Measurements from ENCODE around the gene TMTC4.

Gene TMTC4

DNA sequence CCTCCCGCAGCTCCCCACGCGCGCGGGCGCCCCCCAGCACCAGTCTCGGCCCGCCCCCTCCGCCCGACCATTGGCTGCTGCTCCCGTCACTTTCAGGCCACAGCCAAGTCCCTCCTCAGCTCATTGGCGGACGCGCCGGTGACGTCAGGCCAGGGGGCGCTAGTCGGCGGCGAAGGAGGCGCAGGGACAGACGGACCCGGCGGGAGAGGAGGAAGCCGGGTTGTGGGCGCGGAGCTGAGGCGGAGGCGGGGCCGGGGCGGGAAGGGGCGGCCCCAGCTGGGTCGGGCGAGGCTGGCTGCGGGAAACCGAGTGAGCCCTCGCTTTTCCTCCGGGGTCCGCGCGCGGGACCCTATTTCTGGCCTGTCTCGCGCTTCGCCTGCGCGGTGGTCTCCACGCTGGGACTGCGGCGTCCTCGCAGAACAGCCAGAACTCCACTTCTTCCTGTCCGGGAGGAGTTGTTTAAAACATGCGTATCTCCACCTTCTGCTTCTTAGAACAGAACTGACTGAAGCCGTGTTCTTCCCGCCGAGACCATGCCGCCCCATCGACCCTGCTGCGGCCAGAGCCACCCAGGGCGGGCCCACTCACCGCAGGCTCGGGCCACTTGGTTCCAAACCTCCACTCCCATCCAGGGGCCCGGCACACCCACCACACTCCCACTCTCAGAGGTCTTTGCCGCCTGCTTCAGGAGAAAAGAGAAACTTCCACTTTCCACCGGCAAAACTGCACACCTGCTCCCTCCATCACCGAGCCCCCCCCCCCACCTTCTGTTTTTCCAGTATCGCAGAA, 471 bp upstream of the TMTC4 start:
- H3K4me3 Mint-ChIP-seq = peak overlapping the region; percentile 91
- peak; percentile 97 for ATAC-seq
- peak overlapping the region; percentile 79 for H3K27ac Mint-ChIP-seq
- H3K27me3 Mint-ChIP-seq = no peaks in the 10 kb centered on the region
- H3K4me1 Mint-ChIP-seq = peaks cover 27% of the 10 kb centered on the region
- H3K9me3 Mint-ChIP-seq = no peaks in the 10 kb centered on the region
- no peaks in the 10 kb centered on the region for H3K36me3 Mint-ChIP-seq

DNA sequence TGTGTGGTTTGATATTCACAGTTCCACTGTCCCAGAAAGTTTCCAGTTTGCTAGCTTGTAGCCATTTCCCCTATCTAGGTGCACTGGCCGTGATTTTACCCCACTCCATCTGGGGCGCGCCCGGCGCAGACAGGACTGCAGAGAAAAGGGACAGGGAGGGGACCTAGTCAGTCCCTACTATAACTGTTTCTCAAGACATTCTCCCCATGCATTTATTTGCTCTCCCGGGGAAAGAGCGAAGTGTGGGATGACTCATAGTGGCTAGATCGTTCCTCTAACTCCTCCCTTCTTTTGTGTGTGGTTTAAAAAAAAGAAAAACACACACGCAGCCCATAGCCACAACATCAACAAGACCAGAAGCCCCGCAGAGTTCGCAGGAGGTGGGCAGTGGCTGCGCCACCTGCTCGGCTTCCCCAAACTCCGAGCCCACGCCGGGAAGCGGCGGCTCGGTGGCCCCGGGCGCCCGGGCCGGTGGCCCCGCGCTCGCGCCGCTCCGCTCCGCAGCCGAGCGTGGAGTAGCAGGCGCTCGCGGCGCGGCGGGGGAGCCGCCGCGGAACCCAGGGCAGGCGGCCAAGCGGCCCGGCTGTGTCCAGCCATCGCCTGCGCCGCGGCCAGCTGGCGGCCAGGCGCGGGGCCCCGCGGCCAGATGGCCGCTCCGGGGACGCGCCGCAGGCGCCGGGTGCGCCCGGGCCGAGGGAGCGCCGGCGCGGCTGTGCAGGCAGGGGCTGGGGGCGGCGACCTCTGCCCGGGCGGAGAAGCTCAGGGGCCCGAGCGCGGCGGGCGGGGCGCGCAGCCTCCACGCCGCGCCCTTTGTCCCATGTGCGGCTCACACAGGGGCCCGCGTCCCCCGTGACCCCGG, 653 bp downstream of the TMTC4 start:
- peak; percentile 52 for ATAC-seq
- no peaks in the 10 kb centered on the region for H3K9me3 Mint-ChIP-seq
- H3K27me3 Mint-ChIP-seq = no peaks in the 10 kb centered on the region
- H3K27ac Mint-ChIP-seq = peak overlapping the region; percentile 71
- peaks cover 27% of the 10 kb centered on the region for H3K4me1 Mint-ChIP-seq
- peak overlapping the region; percentile 85 for H3K4me3 Mint-ChIP-seq
- H3K36me3 Mint-ChIP-seq = peaks cover 9% of the 10 kb centered on the region

DNA sequence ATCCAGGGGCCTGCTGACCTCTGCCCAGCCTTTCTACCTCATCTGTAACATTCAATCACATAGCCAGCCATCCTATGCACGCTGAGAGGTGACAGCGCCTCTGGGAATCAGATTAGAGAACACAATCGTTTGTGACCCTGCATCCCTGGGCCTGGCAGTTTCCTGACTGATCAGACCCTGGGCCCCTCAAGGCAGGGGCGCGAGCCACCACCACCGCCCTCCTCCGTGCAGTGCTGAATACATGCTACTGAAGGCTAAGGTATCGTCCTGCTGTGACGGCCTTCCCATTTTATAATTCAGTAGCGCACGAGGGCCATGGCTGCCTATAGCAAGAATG, 1.3 kb downstream of the TMTC4 start:
- Mint-ChIP-seq H3K27me3 (no peaks in the 10 kb centered on the region), H3K27ac (peak overlapping the region; percentile 71), H3K4me3 (peak overlapping the region; percentile 85), H3K4me1 (peaks cover 27% of the 10 kb centered on the region), H3K36me3 (peaks cover 15% of the 10 kb centered on the region), H3K9me3 (no peaks in the 10 kb centered on the region)
- ATAC-seq = no peak

DNA sequence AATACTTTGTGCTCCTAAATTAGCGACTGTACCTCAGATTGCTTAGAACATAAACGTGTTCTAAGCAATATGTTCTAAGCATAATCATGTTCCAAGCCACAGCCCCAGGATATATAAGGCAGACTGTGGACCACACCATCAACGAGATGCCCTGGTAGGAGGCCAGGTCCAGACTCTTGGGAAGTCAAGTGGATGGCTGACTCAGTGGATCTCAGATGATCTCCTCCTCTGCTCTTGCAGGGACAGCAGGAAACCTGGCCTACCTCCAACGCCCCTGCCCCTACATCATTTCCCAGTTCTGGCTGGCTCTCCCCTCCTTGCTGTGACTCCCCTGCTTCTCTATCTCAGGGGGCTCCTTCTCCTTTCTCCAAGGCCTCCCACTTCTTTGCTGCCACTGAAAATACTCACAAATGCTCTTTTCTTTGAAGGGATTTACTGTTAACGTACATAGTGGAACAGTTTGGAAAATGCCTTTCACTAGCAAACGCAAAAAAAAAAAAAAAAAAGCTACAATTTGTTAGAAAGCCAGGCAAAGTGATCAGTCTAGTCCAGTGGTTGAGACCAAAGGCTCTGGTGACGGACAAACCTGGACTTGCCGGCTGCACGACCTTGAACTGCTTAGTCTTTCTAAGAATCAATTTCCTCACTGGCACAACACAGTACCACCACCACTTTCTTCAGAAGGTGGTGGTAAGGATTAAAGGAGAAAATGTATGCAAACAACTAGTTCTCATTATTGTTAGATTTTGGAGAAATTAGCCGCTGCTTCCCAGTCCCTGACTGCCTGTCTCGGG, 3.0 kb downstream of the TMTC4 start:
- H3K36me3 Mint-ChIP-seq = peaks cover 32% of the 10 kb centered on the region
- H3K27me3 Mint-ChIP-seq = no peaks in the 10 kb centered on the region
- H3K4me1 Mint-ChIP-seq = peaks cover 27% of the 10 kb centered on the region
- ATAC-seq = no peak
- no peaks in the 10 kb centered on the region for H3K9me3 Mint-ChIP-seq
- no peak overlapping the region for H3K27ac Mint-ChIP-seq
- H3K4me3 Mint-ChIP-seq = no peak overlapping the region

DNA sequence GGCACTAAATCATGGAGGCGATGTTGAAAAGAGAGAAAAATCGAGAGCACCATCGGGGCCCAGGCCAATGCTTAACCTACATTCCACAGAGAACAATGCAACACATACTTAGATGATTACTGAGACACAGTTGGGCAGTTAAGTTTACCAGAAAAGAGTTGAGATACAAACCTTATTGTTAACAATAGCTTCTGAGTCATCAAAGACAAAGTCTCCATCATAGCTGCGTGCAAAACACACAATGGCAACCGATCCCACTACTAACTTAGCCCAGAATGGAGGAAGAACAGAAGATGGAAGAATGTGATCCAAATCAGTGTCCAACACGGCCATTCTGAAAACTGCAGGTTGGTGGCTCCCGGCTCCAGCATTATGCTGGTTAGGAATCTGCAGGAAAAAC, 6.2 kb downstream of the TMTC4 start:
- no peak for ATAC-seq
- no peaks in the 10 kb centered on the region for H3K9me3 Mint-ChIP-seq
- H3K36me3 Mint-ChIP-seq = peaks cover 53% of the 10 kb centered on the region
- H3K4me3 Mint-ChIP-seq = no peak overlapping the region
- H3K27ac Mint-ChIP-seq = no peak overlapping the region
- H3K27me3 Mint-ChIP-seq = no peaks in the 10 kb centered on the region
- H3K4me1 Mint-ChIP-seq = peaks cover 11% of the 10 kb centered on the region

DNA sequence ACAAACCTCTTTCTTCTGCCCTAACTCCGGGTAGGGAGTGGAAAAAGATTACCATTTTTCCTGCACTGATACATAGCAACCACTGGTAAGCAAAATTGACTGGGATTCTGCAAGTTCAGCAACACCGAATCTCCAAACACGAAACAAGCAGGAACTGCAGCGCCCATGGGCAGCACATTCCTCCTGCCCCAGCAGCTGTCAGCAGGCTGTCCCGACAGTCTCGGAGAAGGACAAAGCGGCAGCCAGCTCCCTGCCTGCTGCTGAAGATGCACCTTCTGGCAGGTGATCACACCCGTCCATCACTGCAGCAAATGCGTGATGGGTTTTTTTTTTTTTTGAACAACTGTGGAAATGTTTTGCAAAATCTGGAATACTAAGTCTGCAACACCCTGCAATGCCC, 6.7 kb downstream of the TMTC4 start:
- Mint-ChIP-seq H3K27ac (no peak overlapping the region), H3K4me3 (no peak overlapping the region), H3K36me3 (peaks cover 58% of the 10 kb centered on the region), H3K4me1 (peaks cover 6% of the 10 kb centered on the region), H3K9me3 (no peaks in the 10 kb centered on the region), H3K27me3 (no peaks in the 10 kb centered on the region)
- ATAC-seq = no peak

DNA sequence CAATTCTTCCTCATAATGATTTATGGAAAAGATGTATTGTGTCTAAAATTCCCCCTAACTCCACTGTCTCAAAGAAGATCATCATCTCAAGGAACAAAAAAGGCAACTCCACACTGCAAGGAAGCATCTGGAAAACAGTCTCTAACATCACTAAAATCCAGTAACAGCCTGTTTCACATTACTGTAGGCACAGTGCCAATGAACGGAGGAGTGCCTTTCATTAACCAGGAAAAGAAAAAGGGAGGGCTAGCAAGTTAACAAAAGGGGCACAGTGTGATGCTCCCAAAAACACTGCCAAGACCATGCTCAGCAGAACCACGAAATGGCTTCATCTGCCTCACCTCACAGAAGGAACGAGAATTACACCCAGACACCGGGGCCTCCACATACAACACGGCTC, 8.5 kb downstream of the TMTC4 start:
- H3K36me3 Mint-ChIP-seq = peaks cover 66% of the 10 kb centered on the region
- H3K4me3 Mint-ChIP-seq = no peak overlapping the region
- H3K4me1 Mint-ChIP-seq = no peaks in the 10 kb centered on the region
- no peaks in the 10 kb centered on the region for H3K27me3 Mint-ChIP-seq
- no peak for ATAC-seq
- H3K27ac Mint-ChIP-seq = no peak overlapping the region
- H3K9me3 Mint-ChIP-seq = no peaks in the 10 kb centered on the region

DNA sequence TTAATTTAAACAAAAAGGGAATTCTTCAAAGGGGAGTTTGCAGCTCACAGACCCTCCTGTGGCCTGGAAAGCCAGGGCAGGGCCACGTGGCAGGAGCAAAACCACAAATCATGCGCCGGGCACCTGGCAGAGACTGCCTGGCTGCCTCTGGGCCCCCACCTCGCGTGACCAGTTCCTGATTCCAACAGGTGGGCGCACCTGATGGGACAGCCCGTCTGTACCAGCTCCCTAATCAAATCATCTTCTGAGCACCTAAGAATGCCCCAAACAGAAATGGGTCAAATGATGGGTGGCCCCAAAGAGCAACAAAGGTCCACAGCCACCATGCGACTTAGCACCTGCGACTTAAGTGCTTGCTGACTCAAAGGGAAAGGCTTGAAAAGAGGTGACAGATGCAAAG, 9.2 kb downstream of the TMTC4 start:
- no peak overlapping the region for H3K27ac Mint-ChIP-seq

DNA sequence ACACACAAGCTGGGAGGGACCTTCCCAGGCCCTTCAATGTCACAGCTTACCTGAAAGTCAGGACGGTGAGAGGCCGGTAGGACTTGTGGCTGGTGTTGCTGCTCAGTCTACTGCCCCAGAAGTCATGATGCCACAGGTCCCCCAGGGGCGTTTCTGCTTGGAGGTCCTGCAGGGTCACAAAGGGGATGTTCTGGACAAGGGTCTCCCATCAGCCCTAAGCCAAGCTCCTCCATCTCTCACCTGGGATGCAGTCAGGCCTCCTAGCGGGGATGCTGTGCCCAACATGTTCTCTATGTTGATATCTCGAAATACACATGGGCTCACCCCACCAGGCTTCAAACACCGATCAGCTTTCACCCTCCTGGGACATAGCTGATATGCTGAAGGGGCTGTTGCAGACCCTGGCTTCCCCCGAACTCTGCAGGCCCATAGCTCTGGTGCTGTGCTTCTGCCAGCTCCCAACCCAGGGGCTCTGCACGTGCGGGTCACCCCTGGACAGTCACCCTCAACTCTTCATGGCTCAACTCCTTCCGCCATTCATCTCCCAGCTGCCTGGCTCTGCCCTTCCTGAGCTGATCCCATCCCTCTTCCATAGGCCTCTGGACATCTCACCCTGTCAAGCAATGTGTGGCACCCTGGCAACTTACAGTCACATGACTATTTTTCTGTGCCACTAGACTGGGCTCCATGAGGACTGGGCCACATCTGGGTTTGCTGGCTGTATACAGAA, 10.3 kb downstream of the TMTC4 start:
- H3K36me3 Mint-ChIP-seq = peaks cover 66% of the 10 kb centered on the region
- H3K4me1 Mint-ChIP-seq = peaks cover 3% of the 10 kb centered on the region
- no peaks in the 10 kb centered on the region for H3K27me3 Mint-ChIP-seq
- H3K27ac Mint-ChIP-seq = no peak overlapping the region
- ATAC-seq = no peak
- no peak overlapping the region for H3K4me3 Mint-ChIP-seq
- no peaks in the 10 kb centered on the region for H3K9me3 Mint-ChIP-seq

More for the DNA sequence above, 9.2 kb downstream of the TMTC4 start:
- H3K4me3 Mint-ChIP-seq = no peak overlapping the region
- H3K4me1 Mint-ChIP-seq = no peaks in the 10 kb centered on the region
- H3K9me3 Mint-ChIP-seq = no peaks in the 10 kb centered on the region
- no peak for ATAC-seq
- H3K27me3 Mint-ChIP-seq = no peaks in the 10 kb centered on the region
- peaks cover 71% of the 10 kb centered on the region for H3K36me3 Mint-ChIP-seq

DNA sequence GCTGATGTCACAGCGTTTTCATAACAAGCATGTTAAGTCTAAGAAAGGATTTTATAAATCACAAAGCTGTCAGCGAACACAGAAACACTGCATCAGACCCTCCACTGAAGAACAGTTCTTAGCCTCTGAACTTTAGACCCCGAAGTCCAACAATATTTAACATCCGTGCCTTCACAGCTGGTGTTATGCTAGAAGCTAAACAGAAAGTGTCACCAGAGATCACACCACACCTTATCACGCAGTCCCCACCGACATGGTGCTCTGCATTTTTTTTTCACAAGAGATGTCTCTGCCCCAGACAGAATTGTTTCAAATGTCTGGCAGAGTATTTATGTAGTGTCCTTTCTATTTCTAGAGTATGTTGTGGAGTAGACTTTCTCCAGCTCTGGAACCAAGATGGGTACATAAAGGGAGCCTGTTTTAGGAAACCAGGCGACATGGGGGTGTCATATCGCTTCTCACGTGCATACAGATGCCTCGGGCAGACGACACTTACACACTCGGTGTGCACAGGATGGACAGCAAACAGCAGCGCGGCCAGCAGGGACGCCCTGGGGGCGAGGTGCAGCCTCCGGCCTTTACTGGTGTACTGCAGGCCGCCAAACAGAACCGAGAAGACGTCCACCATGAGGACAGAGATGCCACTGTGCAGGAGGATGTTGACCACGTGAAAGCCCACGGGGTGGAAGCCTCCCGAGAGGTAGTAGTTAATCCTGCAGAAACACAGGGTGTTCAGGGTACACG, 12.0 kb downstream of the TMTC4 start:
- Mint-ChIP-seq H3K27ac (no peak overlapping the region), H3K27me3 (no peaks in the 10 kb centered on the region), H3K36me3 (peaks cover 55% of the 10 kb centered on the region), H3K9me3 (no peaks in the 10 kb centered on the region), H3K4me1 (peaks cover 18% of the 10 kb centered on the region), H3K4me3 (no peak overlapping the region)
- no peak for ATAC-seq

DNA sequence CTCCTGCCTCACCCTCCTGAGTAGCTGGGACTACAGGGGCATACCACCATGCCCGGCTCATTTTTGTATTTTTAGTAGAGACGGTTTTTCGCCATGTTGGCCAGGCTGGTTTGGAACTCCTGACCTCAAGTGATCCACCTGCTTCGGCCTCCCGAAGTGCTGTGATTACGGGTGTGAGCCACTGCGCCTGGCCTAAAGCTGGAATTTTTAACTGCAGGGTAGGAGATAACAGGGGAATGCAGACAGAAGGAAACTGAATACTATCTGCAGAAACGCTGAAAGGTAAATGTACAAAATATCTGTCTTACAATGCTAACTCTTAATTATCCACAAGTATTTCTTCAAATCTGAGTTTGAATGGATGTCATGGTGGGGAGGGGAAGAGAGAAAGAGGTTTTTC, 13.8 kb downstream of the TMTC4 start:
- no peak overlapping the region for H3K4me3 Mint-ChIP-seq
- H3K4me1 Mint-ChIP-seq = peaks cover 18% of the 10 kb centered on the region
- H3K36me3 Mint-ChIP-seq = peaks cover 53% of the 10 kb centered on the region
- ATAC-seq = no peak
- H3K9me3 Mint-ChIP-seq = no peaks in the 10 kb centered on the region
- H3K27ac Mint-ChIP-seq = no peak overlapping the region
- H3K27me3 Mint-ChIP-seq = no peaks in the 10 kb centered on the region

DNA sequence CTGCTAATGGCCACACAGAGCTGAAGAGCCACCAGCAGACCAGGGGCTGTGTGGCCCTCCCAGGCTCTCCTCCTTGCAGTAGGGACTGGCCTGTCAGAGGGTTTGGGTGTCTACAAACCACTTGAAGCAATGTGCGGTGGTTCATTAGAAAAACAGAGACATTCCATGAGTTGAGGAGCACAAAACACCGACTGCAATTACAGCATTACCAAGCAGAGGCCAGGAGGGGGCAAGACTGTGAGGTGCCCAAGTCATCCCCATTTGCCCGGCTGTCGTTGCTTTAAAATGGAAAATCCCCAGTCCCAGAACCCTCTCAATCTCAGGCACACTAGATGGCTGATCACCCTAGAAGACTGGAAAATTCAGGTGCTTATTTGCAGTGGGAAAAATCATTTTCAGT, 15.0 kb downstream of the TMTC4 start:
- peaks cover 18% of the 10 kb centered on the region for H3K4me1 Mint-ChIP-seq
- ATAC-seq = no peak
- H3K27ac Mint-ChIP-seq = no peak overlapping the region
- peaks cover 50% of the 10 kb centered on the region for H3K36me3 Mint-ChIP-seq
- no peaks in the 10 kb centered on the region for H3K27me3 Mint-ChIP-seq
- no peaks in the 10 kb centered on the region for H3K9me3 Mint-ChIP-seq
- H3K4me3 Mint-ChIP-seq = no peak overlapping the region

DNA sequence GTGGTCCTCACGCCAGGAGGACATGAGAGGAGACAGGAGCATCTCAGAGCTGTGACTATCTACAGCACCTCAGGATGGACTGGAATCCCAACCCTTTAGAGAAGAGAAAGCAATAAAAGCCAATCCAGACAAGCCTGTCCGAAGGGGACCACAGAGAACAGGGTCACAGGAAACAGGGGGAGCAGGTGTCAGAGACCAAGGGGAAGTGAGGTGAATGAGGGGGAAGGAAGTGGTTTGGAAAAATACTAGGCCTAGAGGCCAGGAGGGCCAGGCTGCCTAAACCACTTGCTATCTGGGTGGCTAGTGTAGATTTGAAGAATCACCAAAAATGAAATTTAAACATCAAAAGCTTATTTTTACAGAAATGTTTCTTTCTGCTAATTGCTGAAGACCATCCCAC, 16.2 kb downstream of the TMTC4 start:
- Mint-ChIP-seq H3K4me3 (no peak overlapping the region), H3K36me3 (peaks cover 50% of the 10 kb centered on the region), H3K9me3 (no peaks in the 10 kb centered on the region), H3K27ac (peak overlapping the region; percentile 36), H3K27me3 (no peaks in the 10 kb centered on the region), H3K4me1 (peaks cover 18% of the 10 kb centered on the region)
- no peak for ATAC-seq

DNA sequence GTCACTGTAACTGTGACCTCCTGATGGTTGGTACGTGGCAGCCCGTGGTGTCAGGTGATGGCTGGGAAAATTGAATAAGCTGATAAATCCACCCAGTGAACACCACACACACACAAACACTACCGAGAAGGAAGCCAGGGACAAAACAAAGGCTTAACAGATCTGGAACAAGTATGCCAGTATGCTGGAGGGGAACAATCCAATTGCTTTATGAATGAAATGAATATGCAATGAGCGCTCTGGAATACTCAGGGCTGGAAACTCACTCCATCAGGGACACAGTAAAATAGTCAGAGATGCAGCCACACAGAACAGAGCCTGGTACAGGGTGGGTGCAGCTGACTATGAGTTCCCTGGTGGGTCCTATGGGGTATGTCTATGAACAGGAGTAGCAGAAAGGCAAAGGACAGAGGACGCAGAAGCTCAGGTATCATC, 16.7 kb downstream of the TMTC4 start:
- peak overlapping the region; percentile 36 for H3K27ac Mint-ChIP-seq
- peaks cover 50% of the 10 kb centered on the region for H3K36me3 Mint-ChIP-seq
- no peak for ATAC-seq
- H3K9me3 Mint-ChIP-seq = no peaks in the 10 kb centered on the region
- H3K4me1 Mint-ChIP-seq = peaks cover 18% of the 10 kb centered on the region
- H3K27me3 Mint-ChIP-seq = no peaks in the 10 kb centered on the region
- no peak overlapping the region for H3K4me3 Mint-ChIP-seq

Measured in stimulated activated memory B cell treated with anti-CD40 and anti-IgM and Interleukin-4, amounts not matched to agents 10 μg/mL and 1 μg/mL and 100 μg/mL, for 72 hours (primary cell).